Activated naive CD4-positive, alpha-beta T cell treated with anti-CD3 and anti-CD28 coated beads, Interleukin-2, amount 10 ng/mL, durations not matched to agents 5 hours and 36 hours (primary cell): ENCODE data around the gene ITIH5. TPM values are rescaled to one million over a fixed set of nuclear protein-coding genes. Genes with fewer than 3 reads are reported as not detected.

Experiments used
- total RNA-seq, 2 experiments: library from RNA; stranded (reverse); gene quantifications; one replicate each; pipeline ENCODE4 v1.2.3, GENCODE V29; 2021

The ITIH5 gene
- total RNA-seq, result not detected

DNA sequence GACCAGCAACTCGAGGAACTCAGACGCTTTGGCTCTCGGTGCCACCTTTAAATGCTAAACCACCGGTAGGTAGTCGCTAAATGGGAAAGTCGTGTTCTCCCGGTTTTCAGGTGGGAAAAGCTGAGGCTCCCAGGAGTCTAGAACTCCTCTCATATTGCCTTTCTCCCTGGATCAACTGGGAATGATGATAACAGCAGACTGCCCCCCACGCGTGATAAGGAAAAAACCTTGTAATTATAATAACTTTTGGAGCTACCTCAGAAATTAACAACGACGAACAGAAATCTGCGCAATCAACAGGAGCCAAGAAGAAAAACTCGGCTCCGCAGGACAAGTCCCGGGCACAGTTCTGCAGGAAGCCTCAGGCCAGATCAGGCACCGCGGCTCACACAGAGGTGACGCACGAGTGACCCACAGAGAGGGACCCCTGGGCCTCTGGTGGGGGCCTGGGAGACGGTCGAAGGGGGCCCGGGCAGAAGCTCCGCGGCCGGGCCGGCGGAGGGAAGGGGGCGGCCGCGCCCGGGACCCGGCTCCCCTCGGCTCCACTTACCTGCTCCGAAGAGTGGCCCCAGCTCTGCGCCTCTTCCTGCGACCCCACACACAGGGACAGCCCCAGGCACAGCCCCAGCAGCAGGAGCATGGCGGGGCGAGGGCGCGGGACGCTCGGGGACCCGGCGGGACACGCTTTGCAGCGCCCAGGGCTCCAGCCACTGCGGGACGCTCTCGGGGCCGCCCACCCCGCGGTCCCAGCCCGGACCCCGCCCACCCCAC is at the start of gene ITIH5:
TSS of gene ITIH5 (minus strand) at position 714 of the 771 bp plus-strand sequence. CDS start at position 640, 74 bp downstream.

GRCh38 chr10:7703140-7703539 is 36.4 kb upstream of the ITIH5 start, which contains the start of gene ITIH2:
ITIH2 (plus strand) TSS chr10:7703316; CDS start chr10:7703435, 119 bp downstream.

Other genes with a start within 250 kb of the ITIH5 start
- gene ITIH2, start 36.4 kb upstream of the ITIH5 start, total RNA-seq, result not detected
- 10 to 100 TPM; 11.2 to 11.7 TPM for gene KIN, start 121.0 kb upstream of the ITIH5 start, total RNA-seq
- 100 to 1,000 TPM; 241 to 248 TPM for gene ATP5F1C, start 121.2 kb upstream of the ITIH5 start, total RNA-seq
- gene TAF3, start 151.5 kb upstream of the ITIH5 start, total RNA-seq, result 10 to 100 TPM; 12.7 to 13.4 TPM